ENCODE measurements around the gene ABCC2.
"Not testable (repeated sequence)": the region's sequence is repeated elsewhere in the genome, so short reads cannot be mapped to it uniquely, and the experiment has no call there.

Gene ABCC2

GRCh38 chr10:99855479-99856071 is 73.1 kb downstream of the ABCC2 start:
- DNase-seq, result no peak

GRCh38 chr10:99858849-99859248 is 76.4 kb downstream of the ABCC2 start:
- DNase-seq, result no peak

DNA sequence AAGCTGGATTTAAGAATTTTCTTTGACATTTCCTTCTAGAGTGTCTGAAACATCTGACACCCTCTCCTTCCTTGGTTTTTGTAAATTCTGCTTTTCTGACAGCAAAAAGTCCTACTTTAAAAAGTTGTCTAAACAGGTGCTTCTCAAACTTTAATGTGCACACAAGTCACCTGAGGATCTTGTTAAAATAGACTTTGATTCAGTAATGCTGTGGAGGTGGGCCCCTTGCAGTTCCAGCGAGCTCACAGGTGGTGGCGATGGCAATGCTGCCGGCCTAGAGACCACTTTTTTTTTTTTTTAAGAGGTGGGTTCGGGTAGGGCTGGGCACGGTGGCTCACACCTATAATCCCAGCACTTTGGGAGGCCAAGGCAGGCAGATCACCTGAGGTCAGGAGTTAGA is 77.1 kb downstream of the ABCC2 start:
- no peak for DNase-seq

DNA sequence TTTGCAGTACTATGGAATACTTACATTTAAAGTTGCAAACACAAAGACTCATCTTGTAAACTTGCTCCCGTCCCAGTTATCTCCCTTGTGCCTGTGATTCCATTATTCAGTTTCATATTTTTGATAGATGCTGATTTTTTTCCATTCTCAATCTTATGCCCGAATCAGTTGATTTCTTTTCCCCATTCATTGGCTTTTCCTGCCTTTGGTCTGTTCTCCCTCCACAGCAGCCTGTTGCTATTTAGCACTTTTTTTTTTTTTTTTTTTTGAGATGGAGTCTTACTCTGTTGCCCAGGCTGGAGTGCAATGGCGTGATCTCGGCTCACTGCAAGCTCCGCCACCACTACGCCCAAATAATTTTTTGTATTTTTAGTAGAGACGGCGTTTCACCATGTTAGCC is 78.0 kb downstream of the ABCC2 start:
- DNase-seq, result no peak

DNA sequence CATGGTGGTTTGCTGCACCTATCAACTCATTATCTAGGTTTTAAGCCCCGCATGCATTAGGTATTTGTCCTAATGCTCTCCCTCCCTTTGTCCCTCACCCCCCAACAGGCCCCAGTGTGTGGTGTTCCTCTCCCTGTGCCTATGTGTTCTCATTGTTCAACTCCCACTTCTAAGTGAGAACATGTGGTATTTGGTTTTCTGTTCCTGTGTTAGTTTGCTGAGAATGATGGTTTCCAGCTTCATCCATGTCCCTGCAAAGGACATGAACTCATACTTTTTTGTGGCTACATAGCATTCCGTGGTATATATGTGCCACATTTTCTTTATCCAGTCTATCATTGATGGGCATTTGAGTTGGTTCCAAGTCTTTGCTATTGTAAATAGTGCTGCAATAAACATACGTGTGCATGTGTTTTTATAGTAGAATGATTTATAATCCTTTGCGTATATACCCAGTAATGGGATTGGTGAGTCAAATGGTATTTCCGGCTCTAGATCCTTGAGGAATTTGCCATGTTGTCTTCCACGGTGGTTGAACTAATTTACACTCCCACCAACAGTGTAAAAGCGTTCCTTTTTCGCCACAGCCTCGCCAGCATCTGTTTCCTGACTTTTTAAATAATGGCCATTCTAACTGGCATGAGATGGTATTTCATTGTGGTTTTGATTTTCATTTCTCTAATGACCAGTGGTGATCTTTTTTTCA is 81.2 kb downstream of the ABCC2 start:
- not testable (repeated sequence) for DNase-seq

GRCh38 chr10:99867250-99867649 is 84.8 kb downstream of the ABCC2 start:
- DNase-seq, result not testable (repeated sequence)

DNA sequence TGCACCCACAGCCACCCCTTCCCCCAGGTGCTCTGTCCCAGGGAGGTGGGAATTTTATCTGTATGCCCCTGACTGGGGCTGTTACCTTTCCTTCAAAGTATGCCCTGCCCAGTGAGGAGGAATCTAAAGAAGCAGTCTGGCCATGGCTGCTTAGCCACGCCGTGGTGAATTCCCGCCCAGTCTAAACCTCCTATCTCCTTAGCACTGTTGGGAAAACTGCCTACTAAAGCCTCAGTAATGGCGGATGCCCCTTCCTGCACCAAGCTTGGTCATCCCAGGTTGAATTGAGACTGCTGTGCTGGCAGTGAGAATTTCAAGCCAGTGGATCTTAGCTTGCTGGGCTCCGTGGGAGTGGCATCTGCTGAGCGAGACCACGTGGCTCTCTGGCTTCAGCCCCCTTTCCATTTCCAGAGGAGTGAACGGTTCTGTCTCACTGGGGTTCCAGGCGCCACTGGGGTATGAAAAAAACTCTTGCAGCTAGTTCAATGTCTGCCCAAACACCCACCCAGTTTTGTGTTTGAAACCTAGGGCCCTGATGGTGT is 87.2 kb downstream of the ABCC2 start:
- no peak for DNase-seq

DNA sequence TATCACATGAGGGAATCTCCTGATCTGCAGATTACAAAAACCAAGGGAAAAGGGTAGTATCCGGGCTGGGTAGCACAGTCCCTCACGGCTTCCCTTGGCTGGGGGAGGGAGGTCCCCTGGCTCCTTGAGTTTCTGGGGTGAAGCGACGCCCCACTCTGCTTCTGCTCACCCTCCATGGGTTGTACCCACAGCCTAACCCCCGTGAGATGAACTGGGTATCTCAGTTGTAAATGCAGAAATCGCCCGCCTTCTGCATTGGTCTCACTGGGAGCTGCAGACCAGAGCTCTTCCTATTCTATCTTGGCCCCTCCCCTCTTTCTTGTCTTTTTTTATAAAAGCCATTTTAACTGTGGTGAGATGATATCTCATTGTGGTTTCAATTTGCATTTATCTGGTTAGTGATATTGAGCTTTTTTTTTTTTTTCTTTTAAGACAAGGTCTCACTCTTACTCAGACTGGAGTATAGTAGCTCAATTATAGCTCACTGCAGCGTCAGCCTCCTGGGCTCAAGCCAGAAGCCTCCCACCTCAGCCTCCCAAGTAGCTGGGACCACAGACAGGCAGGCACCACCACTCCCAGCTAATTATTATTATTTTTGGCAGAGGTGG is 87.8 kb downstream of the ABCC2 start:
- peak in 3 of 5 donors; percentile 5 to 69 (median 8) for DNase-seq

- peak in 1 of 5 donors; percentile 4 for DNase-seq
Measured at GRCh38 chr10:99872367-99873162, 90.1 kb downstream of the ABCC2 start.

DNA sequence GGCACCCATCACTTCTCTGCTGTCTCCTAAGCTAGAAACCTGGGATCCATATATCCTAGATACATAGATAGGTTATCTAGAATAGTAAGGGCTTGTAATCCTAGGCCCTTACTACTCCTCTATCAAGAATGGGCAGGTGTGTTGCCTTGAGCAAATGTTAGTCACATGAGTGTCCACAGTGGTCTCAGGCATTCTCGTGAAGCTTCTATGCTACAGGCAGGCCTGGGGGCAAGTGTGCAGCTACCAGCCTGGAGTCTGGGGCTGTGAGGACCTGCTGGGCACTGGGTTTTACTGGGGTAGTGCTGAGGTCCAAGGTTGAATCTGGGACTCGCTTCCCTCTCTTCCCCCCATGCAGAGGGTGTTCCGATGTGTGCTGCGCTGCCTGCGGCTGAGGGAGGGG is 91.4 kb downstream of the ABCC2 start:
- DNase-seq, result no peak

- no peak for DNase-seq
Measured at GRCh38 chr10:99874341-99875085, 92.1 kb downstream of the ABCC2 start.

DNA sequence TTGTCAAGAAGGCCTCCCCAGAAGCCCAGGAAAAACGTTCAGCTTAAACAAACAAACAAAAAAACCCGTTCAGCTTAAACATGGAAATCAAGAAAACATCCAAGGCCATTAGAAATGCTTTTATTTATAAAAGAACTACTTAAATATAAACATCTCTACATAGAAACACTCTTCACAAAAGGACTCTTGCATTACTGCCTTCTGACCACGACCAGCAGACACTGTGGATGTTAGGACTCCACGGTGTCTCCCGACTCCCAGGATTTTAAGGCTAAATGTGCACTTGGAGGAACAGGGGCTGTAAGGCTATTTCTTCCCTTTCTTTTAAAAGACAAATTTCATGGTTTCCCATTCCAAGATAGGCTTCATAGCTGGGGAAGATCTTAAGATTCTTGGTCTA is 93.0 kb downstream of the ABCC2 start:
- DNase-seq, result no peak

- no peak for DNase-seq
Measured at GRCh38 chr10:99880080-99880835, 97.8 kb downstream of the ABCC2 start.

DNA sequence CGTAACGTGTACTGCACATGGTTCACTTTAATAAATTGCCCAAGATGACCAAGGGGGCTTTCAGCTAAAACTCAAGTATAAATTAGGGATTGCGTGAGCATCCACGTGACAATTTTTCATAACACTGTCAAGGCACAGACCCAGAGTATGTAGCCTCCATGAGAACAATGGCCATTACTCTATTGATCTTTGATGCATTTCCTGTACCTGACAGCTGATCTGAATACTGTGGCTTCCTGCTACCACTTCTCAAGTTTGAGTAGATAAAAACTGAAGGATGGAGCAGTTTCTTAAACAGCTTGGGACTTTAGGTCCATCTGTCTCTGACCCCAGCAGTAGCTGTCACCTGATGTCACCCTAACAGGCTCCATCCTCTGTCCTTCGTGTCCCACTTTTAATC is 98.9 kb downstream of the ABCC2 start:
- DNase-seq, result no peak

DNA sequence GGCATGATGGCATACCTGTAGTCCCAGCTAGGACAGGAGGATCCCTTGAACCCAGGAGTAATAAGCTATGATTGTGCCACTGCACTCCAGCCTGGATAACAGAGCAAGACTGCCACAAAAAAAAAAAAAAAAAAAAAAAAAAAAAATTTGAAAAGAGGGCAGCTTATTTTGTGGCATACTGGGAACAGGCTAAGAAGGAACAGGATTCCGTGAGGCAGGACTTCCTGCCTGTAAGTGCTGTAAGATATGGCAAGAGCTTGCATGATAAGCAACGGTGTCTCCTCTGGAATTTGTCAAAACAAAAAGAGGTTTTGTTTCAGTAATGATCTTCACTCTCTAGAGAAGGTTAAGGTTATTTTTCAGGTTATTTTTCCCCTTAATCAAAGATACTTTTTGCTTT is 101.1 kb downstream of the ABCC2 start:
- DNase-seq, result no peak

GRCh38 chr10:99888622-99889021 is 106.2 kb downstream of the ABCC2 start:
- DNase-seq, result no peak

DNA sequence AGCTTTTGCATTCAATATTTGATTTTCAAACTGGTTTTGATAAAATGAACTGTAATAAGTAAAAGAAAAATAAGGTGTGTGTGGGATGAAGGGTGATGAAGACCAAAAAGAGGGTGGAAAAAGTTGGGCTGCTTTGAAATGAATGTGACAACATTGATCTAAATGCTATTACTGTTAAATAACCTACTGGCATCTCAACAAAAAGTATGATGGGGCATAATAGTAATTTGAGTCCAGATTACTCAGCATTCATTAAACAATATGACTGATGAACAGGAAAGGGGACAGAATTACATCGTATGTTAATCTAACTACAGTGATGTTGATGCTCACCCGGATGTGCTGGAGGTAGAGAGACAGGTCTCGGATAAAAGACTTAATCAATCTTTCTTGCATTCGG is 112.2 kb downstream of the ABCC2 start:
- DNase-seq, result no peak

DNA sequence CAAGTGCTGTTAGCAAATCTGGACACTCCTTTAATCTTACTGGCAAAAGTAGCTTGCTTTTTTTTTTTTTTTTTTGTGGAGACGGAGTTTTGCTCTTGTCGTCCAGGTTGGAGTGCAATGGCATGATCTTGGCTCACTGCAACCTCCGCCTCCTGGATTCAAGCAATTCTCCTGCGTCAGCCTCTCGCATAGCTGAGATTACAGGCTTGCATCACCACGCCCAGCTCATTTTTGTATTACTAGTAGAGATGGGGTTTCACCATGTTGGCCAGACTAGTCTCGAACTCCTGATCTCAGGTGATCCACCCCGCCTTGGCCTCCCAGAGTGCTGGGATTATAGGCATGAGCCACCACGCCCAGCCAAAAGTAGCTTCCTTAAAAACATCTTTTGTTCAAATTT is 112.6 kb downstream of the ABCC2 start:
- not testable (repeated sequence) for DNase-seq

- no peak for DNase-seq
Measured at GRCh38 chr10:99895867-99896266, 113.4 kb downstream of the ABCC2 start.
